Neural cell (in vitro differentiated cells): Measurements from ENCODE around the gene SERPINE2. TPM values are rescaled to one million over a fixed set of nuclear protein-coding genes. Genes with fewer than 3 reads are reported as not detected.

Experiments
- H2AFZ ChIP-seq: fragments of 200-600, 300-800 bp; sonication (generic), shearing (Covaris generic); 2 replicates; pipeline ENCODE4 v1.6.0; 2014; ENCODE audit warnings: low read depth, mild to moderate bottlenecking, antibody characterized with exemption, low read length, moderate library complexity
- H3F3A ChIP-seq: fragments of 200-600 bp; shearing (Covaris generic); 2 replicates; pipeline ENCODE4 v1.6.1; 2016; ENCODE audit warnings: mild to moderate bottlenecking, moderate library complexity, mixed read lengths, antibody characterized with exemption, low read length; ENCODE audit not compliant: insufficient read depth, poor library complexity, severe bottlenecking
- H3K27ac ChIP-seq: fragments of 200-600, 300-800 bp; sonication (generic), shearing (Covaris generic); 2 replicates; pipeline ENCODE4 v1.5.1; 2014; ENCODE audit warnings: mild to moderate bottlenecking, low read length, moderate library complexity
- H3K27me3 ChIP-seq: fragments of 300-800, 200-600 bp; sonication (generic), shearing (Covaris generic); 2 replicates; pipeline ENCODE4 v1.6.0; 2014; ENCODE audit warnings: mild to moderate bottlenecking, low read depth, low read length, moderate library complexity; ENCODE audit not compliant: insufficient read depth
- H3K36me3 ChIP-seq: fragments of 300-800, 200-600 bp; sonication (generic), shearing (Covaris generic); 2 replicates; pipeline ENCODE4 v1.5.1; 2014; ENCODE audit warnings: mild to moderate bottlenecking, antibody characterized with exemption, low read length, moderate library complexity; ENCODE audit not compliant: insufficient read depth
- H3K4me2 ChIP-seq: fragments of 300-800, 200-600 bp; sonication (generic), shearing (Covaris generic); 2 replicates; pipeline ENCODE4 v1.6.0; 2014; ENCODE audit warnings: mild to moderate bottlenecking, low read length
- H3K4me3 ChIP-seq: fragments of 300-800, 200-600 bp; sonication (generic), shearing (Covaris generic); 2 replicates; pipeline ENCODE4 v1.5.1; 2014; ENCODE audit warnings: mild to moderate bottlenecking, low read length, moderate library complexity
- H3K79me2 ChIP-seq: fragments of 200-600 bp; shearing (Covaris generic); replicated peaks from 2 replicates; pipeline ENCODE4 v1.6.0; 2014; ENCODE audit warnings: mild to moderate bottlenecking, low read length, moderate library complexity; ENCODE audit not compliant: insufficient read depth
- H3K9ac ChIP-seq: fragments of 300-800, 200-600 bp; sonication (generic), shearing (Covaris generic); 2 replicates; pipeline ENCODE4 v1.6.1; 2016; ENCODE audit warnings: mild to moderate bottlenecking, low read length, mixed read lengths
- H3K9me2 ChIP-seq: fragments of 200-600 bp; shearing (Covaris generic); 2 replicates; pipeline ENCODE4 v1.6.1; 2016; ENCODE audit warnings: mild to moderate bottlenecking, low read length, mixed read lengths; ENCODE audit not compliant: insufficient read depth
- H3K9me3 ChIP-seq: fragments of 200-600, 300-800 bp; sonication (generic), shearing (Covaris generic); 2 replicates; pipeline ENCODE4 v1.6.1; 2016; ENCODE audit warnings: mild to moderate bottlenecking, mixed run types, low read length, moderate library complexity, mixed read lengths
- H4K20me1 ChIP-seq: fragments of 200-600 bp; shearing (Covaris generic); 2 replicates; pipeline ENCODE4 v1.6.1; 2016; ENCODE audit warnings: mild to moderate bottlenecking, mixed run types; ENCODE audit not compliant: insufficient read depth
- EP300 ChIP-seq: fragments of 450-650 bp; conservative IDR thresholded peaks from 2 replicates; pipeline ENCODE4 v1.6.1; 2014; ENCODE audit warnings: antibody characterized with exemption, mild to moderate bottlenecking, moderate library complexity; ENCODE audit not compliant: poor library complexity, severe bottlenecking
- EZH2 ChIP-seq: fragments of 200-600, 300-800 bp; shearing (Covaris generic), sonication (generic); IDR thresholded peaks from 2 replicates; pipeline ENCODE4 v1.6.1; 2014; ENCODE audit warnings: antibody characterized with exemption, low read length, borderline replicate concordance, mild to moderate bottlenecking; ENCODE audit not compliant: insufficient read depth, poor library complexity, severe bottlenecking
- MXI1 ChIP-seq: fragments of 450-650 bp; conservative IDR thresholded peaks from 2 replicates; pipeline ENCODE4 v1.6.1; 2014; ENCODE audit warnings: antibody characterized with exemption, mild to moderate bottlenecking; ENCODE audit not compliant: poor library complexity, severe bottlenecking
- POLR2AphosphoS5 ChIP-seq: IDR thresholded peaks from 2 replicates; pipeline ENCODE4 v1.6.1; 2012
- RAD21 ChIP-seq: fragments of 450-650 bp; conservative IDR thresholded peaks from 2 replicates; pipeline ENCODE4 v1.6.1; 2014; ENCODE audit warnings: antibody characterized with exemption, mild to moderate bottlenecking, moderate library complexity
- SMC3 ChIP-seq: fragments of 450-650 bp; conservative IDR thresholded peaks from 2 replicates; pipeline ENCODE4 v1.6.1; 2014; ENCODE audit warnings: antibody characterized with exemption, mild to moderate bottlenecking, moderate library complexity; ENCODE audit not compliant: poor library complexity
- TAF1 ChIP-seq: IDR thresholded peaks from 2 replicates; pipeline ENCODE4 v1.6.1; 2012; ENCODE audit warnings: low read depth
- polyA plus RNA-seq: library from polyadenylated mRNA; depleted of rRNA; stranded (reverse); fragments of >200 nt; gene quantifications from 2 replicates; pipeline ENCODE4 v1.2.3, GENCODE V29; 2014
- TF ChIP-seq, protein P1 (sequence below): IDR thresholded peaks from 2 replicates; pipeline ENCODE4 v1.6.1; 2012; ENCODE audit warnings: borderline replicate concordance
- TF ChIP-seq, protein P2 (sequence below): fragments of 450-650 bp; IDR thresholded peaks from 2 replicates; pipeline ENCODE4 v1.5.1; 2014; ENCODE audit warnings: antibody characterized with exemption, mild to moderate bottlenecking, moderate library complexity; ENCODE audit not compliant: poor library complexity, severe bottlenecking

Gene SERPINE2
- polyA plus RNA-seq, 1 donor from 2014 or later, result 38.5 TPM

DNA sequence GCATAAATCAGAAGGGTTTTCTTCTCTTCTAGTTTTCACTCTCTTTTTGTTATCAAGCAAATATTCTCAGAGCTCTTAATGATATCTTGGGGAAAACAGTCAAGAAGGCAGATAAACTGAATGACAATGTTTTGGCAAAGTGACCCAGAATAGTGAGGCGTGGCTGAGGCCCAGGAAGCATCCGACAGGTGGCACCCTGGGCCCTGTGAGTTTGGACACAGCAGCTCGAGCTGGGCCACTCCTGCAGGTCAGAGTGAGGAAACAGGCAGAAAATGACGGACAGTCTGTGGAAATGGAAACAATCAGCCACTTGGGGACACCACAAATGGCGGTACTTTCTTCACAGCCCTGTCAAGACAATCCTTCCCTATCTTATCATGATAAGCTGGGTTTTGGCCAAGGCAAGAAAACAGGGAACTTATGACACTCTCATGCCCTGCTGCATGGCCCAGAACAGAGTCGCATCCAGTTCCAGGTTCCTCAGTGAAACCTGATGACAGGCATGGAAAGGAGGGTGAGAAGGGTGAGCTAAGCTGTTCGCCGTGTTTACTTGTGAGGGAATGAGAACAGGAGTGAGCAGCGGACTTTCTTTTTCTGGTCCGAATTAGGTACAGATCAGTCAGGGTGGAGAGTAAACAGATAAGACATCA, 49.8 kb downstream of the SERPINE2 start:
- Histone ChIP-seq H3K4me3 (no peak overlapping the region), H3K9me3 (no peaks in the 10 kb centered on the region), H3K9ac (no peak overlapping the region), H3F3A (no peaks in the 10 kb centered on the region), H4K20me1 (no peaks in the 10 kb centered on the region), H3K27ac (no peak overlapping the region), H3K79me2 (no peaks in the 10 kb centered on the region), H3K27me3 (no peaks in the 10 kb centered on the region), H2AFZ (no peak overlapping the region), H3K36me3 (peaks cover 5% of the 10 kb centered on the region), H3K9me2 (no peaks in the 10 kb centered on the region), H3K4me2 (no peak overlapping the region)
- TF ChIP-seq MXI1 (no peak), RAD21 (no peak), SMC3 (no peak), EZH2 (no peak), POLR2AphosphoS5 (no peak), TAF1 (no peak), EP300 (no peak)
- TF ChIP-seq, protein P1, sequence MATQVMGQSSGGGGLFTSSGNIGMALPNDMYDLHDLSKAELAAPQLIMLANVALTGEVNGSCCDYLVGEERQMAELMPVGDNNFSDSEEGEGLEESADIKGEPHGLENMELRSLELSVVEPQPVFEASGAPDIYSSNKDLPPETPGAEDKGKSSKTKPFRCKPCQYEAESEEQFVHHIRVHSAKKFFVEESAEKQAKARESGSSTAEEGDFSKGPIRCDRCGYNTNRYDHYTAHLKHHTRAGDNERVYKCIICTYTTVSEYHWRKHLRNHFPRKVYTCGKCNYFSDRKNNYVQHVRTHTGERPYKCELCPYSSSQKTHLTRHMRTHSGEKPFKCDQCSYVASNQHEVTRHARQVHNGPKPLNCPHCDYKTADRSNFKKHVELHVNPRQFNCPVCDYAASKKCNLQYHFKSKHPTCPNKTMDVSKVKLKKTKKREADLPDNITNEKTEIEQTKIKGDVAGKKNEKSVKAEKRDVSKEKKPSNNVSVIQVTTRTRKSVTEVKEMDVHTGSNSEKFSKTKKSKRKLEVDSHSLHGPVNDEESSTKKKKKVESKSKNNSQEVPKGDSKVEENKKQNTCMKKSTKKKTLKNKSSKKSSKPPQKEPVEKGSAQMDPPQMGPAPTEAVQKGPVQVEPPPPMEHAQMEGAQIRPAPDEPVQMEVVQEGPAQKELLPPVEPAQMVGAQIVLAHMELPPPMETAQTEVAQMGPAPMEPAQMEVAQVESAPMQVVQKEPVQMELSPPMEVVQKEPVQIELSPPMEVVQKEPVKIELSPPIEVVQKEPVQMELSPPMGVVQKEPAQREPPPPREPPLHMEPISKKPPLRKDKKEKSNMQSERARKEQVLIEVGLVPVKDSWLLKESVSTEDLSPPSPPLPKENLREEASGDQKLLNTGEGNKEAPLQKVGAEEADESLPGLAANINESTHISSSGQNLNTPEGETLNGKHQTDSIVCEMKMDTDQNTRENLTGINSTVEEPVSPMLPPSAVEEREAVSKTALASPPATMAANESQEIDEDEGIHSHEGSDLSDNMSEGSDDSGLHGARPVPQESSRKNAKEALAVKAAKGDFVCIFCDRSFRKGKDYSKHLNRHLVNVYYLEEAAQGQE, result no peak
- TF ChIP-seq, protein P2, sequence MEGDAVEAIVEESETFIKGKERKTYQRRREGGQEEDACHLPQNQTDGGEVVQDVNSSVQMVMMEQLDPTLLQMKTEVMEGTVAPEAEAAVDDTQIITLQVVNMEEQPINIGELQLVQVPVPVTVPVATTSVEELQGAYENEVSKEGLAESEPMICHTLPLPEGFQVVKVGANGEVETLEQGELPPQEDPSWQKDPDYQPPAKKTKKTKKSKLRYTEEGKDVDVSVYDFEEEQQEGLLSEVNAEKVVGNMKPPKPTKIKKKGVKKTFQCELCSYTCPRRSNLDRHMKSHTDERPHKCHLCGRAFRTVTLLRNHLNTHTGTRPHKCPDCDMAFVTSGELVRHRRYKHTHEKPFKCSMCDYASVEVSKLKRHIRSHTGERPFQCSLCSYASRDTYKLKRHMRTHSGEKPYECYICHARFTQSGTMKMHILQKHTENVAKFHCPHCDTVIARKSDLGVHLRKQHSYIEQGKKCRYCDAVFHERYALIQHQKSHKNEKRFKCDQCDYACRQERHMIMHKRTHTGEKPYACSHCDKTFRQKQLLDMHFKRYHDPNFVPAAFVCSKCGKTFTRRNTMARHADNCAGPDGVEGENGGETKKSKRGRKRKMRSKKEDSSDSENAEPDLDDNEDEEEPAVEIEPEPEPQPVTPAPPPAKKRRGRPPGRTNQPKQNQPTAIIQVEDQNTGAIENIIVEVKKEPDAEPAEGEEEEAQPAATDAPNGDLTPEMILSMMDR, result no peak

DNA sequence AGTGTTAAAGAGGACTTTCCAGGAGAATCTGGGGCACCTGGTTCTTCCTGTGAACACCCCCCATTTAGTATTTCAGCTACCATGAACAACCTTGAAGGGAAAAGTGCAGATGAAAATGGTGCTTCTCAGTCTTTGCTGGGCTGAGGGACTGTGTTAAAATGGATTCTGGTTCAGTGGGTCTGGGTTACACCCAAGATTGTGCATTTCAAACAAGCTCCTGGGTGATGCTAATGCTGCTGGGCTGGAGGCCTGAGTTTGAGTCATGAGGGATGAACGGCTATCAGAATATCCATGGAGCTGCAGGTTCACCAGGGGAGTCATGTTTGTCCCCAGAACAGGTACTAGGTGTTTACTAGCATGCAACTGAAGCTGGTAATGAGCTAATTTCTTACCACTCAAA, 57.8 kb downstream of the SERPINE2 start:
- Histone ChIP-seq H3K27ac (no peak overlapping the region), H3F3A (no peaks in the 10 kb centered on the region), H3K9me2 (no peaks in the 10 kb centered on the region), H3K27me3 (no peaks in the 10 kb centered on the region), H3K9ac (no peak overlapping the region), H4K20me1 (no peaks in the 10 kb centered on the region), H3K36me3 (peaks cover 5% of the 10 kb centered on the region), H3K9me3 (no peaks in the 10 kb centered on the region), H2AFZ (no peak overlapping the region), H3K4me2 (no peak overlapping the region), H3K4me3 (no peak overlapping the region), H3K79me2 (no peaks in the 10 kb centered on the region)
- no peak for TF ChIP-seq EP300
- no peak for TF ChIP-seq POLR2AphosphoS5
- TF ChIP-seq, protein P1, result no peak
- TF ChIP-seq TAF1, result no peak
